Measurements from ENCODE around the gene OPN4. TPM values are rescaled to one million over a fixed set of nuclear protein-coding genes. Genes with fewer than 3 reads are reported as not detected.

Gene OPN4
- total and polyA plus RNA-seq, 9 of the 15 experiments (the other 6 are each of a cell fraction or from before 2014, with no cell fraction given) = not detected

- TF ChIP-seq ZBTB9 (CRISPR knock-in tag; IDR thresholded peaks at IDR 0.05) = no peak
- peak; percentile 47; the same call in 1 of the 2 replicates for TF ChIP-seq CREM (IDR thresholded peaks at IDR 0.05; ENCODE audit: low read depth)
Observed at GRCh38 chr10:86654411-86655172, at the start of gene OPN4 (continued).

GRCh38 chr10:86607674-86608073 lies 46.7 kb upstream of the OPN4 start:
- no TSS peak for BruUV-seq (replicated peaks)
- no peak overlapping the region for H3K4me2 ChIP-seq (ENCODE audit: insufficient read depth, low read length)
- ATAC-seq = no peak
- H3K79me2 ChIP-seq (ENCODE audit: control insufficient read depth, insufficient read depth, low read length) = no peaks in the 10 kb centered on the region
- H3K9ac ChIP-seq (ENCODE audit: insufficient read depth in 1 of 2, low read depth in 2 of 2, low read length in 2 of 2) = no peak overlapping the region
- H3K4me1 ChIP-seq (replicated peaks in 1 of 2; ENCODE audit: control insufficient read depth in 2 of 2, insufficient read depth in 2 of 2, low read length in 2 of 2) = no peaks in the 10 kb centered on the region
- no peaks in the 10 kb centered on the region for H3K9me1 ChIP-seq (ENCODE audit: control insufficient read depth, insufficient read depth, low read length)
- intact Hi-C loops (cut with micrococcal nuclease) (no loop called here), in situ Hi-C loops (cut with MboI) (no loop called here)
- H3K27ac ChIP-seq (ENCODE audit: extremely low read depth, low read depth, low read length) = no peak overlapping the region
- H3K4me3 ChIP-seq = no peak overlapping the region
- no peaks in the 10 kb centered on the region for H3K9me3 ChIP-seq (replicated peaks; ENCODE audit: control insufficient read depth, insufficient read depth, low read depth, low read length)
- DNase-seq (ENCODE audit: extremely low read depth in 1 of 4, low spot score in 3 of 4) = no peak
- no peak for FAIRE-seq
- no peak overlapping the region for H2AFZ ChIP-seq (ENCODE audit: low read depth, low read length)
- H3K27me3 ChIP-seq (ENCODE audit: control insufficient read depth in 2 of 2, insufficient read depth in 2 of 2, low read length in 2 of 2) = peaks cover 2 to 4% of the 10 kb centered on the region in 2 experiments; a peak in 2 of 5 replicates
- ChIA-PET POLR2A (no interaction called here), CTCF (ENCODE audit: low intra/inter-chr PET ratio) (no interaction called here)
- H3K36me3 ChIP-seq (ENCODE audit: control insufficient read depth, insufficient read depth, low read length) = no peaks in the 10 kb centered on the region
- H4K20me1 ChIP-seq (replicated peaks; ENCODE audit: control insufficient read depth, insufficient read depth, low read length) = no peaks in the 10 kb centered on the region
- TF ChIP-seq ZNF311 (CRISPR knock-in tag; IDR thresholded peaks at IDR 0.05) (no peak), ZBTB9 (CRISPR knock-in tag; IDR thresholded peaks at IDR 0.05) (no peak), SNRNP70 (optimal IDR thresholded peaks at IDR 0.05; ENCODE audit: low read depth, low read length) (no peak), ZNF140 (CRISPR knock-in tag; IDR thresholded peaks at IDR 0.05) (no peak), RBBP5 (IDR thresholded peaks at IDR 0.05; ENCODE audit: borderline replicate concordance, insufficient read depth, low read length, poor library complexity, severe bottlenecking) (no peak), RAD51 (IDR thresholded peaks at IDR 0.05; ENCODE audit: borderline replicate concordance, low read depth) (no peak), CREB5 (CRISPR knock-in tag; IDR thresholded peaks at IDR 0.05) (no peak), JUN (IDR thresholded peaks at IDR 0.05; ENCODE audit: borderline replicate concordance, low read depth, low read length) (no peak), JUN (CRISPR knock-in tag; IDR thresholded peaks at IDR 0.05; ENCODE audit: borderline replicate concordance) (no peak), ZNF699 (CRISPR knock-in tag; IDR thresholded peaks at IDR 0.05; ENCODE audit: insufficient replicate concordance) (no peak), ZFP30 (CRISPR knock-in tag; IDR thresholded peaks at IDR 0.05; ENCODE audit: borderline replicate concordance) (no peak), ZNF644 (tag; IDR thresholded peaks at IDR 0.05; ENCODE audit: low read depth) (no peak), KAT2B (IDR thresholded peaks at IDR 0.05; ENCODE audit: low read depth, low read length) (no peak)
